ENCODE results near the gene CDH18.

CDH18 gene

GRCh38 chr5:19771174-19771835 lies 216.7 kb downstream of the CDH18 start:
- no peak for TF ChIP-seq CTCF (IDR thresholded peaks at IDR 0.05; ENCODE audit: borderline replicate concordance, control extremely low read depth, extremely low read depth, insufficient read depth, missing control alignments)
- in situ Hi-C loops (cut with MboI; ENCODE audit: low sequenced_read_pairs, unreplicated experiment): no loop called here
- no peak for DNase-seq (ENCODE audit: low spot score)

- in situ Hi-C loops (cut with MboI; ENCODE audit: low sequenced_read_pairs, unreplicated experiment): no loop called here
- no peak for TF ChIP-seq CTCF (IDR thresholded peaks at IDR 0.05; ENCODE audit: borderline replicate concordance, control extremely low read depth, extremely low read depth, insufficient read depth, missing control alignments)
- no peak for DNase-seq (ENCODE audit: low spot score)
These were observed 217.6 kb downstream of the CDH18 start for GRCh38 chr5:19770396-19770795.

- in situ Hi-C loops (cut with MboI; ENCODE audit: low sequenced_read_pairs, unreplicated experiment): no loop called here
- DNase-seq (ENCODE audit: low spot score): no peak
- TF ChIP-seq CTCF (IDR thresholded peaks at IDR 0.05; ENCODE audit: borderline replicate concordance, control extremely low read depth, extremely low read depth, insufficient read depth, missing control alignments): no peak
These were observed 220.0 kb downstream of the CDH18 start for GRCh38 chr5:19767987-19768386.

- in situ Hi-C loops (cut with MboI; ENCODE audit: low sequenced_read_pairs, unreplicated experiment): no loop called here
- no peak for DNase-seq (ENCODE audit: low spot score)
- TF ChIP-seq CTCF (IDR thresholded peaks at IDR 0.05; ENCODE audit: borderline replicate concordance, control extremely low read depth, extremely low read depth, insufficient read depth, missing control alignments): no peak
These were observed 234.4 kb downstream of the CDH18 start for GRCh38 chr5:19753579-19753978.

- in situ Hi-C loops (cut with MboI; ENCODE audit: low sequenced_read_pairs, unreplicated experiment): no loop called here
- DNase-seq (ENCODE audit: low spot score): no peak
These were observed 236.7 kb downstream of the CDH18 start for GRCh38 chr5:19751326-19751725.

GRCh38 chr5:19745247-19745646 lies 242.8 kb downstream of the CDH18 start:
- TF ChIP-seq CTCF (IDR thresholded peaks at IDR 0.05; ENCODE audit: borderline replicate concordance, control extremely low read depth, extremely low read depth, insufficient read depth, missing control alignments): no peak
- in situ Hi-C loops (cut with MboI; ENCODE audit: low sequenced_read_pairs, unreplicated experiment): no loop called here
- DNase-seq (ENCODE audit: low spot score): no peak

More at GRCh38 chr5:19751326-19751725, 236.7 kb downstream of the CDH18 start:
- TF ChIP-seq CTCF (IDR thresholded peaks at IDR 0.05; ENCODE audit: borderline replicate concordance, control extremely low read depth, extremely low read depth, insufficient read depth, missing control alignments): no peak
